H9 (cell line): ENCODE results near the gene LHPP. TPM values are rescaled to one million over a fixed set of nuclear protein-coding genes. Genes with fewer than 3 reads are reported as not detected.
"Not testable (repeated sequence)": the region's sequence is repeated elsewhere in the genome, so short reads cannot be mapped to it uniquely, and the experiment has no call there.

Source experiments
- DNase-seq: peaks from one replicate; pipeline ENCODE4 v3.0.0-alpha.2; 2017
- H2AFZ ChIP-seq: one replicate; pipeline ENCODE4 v1.6.1; 2013; ENCODE audit warnings: mild to moderate bottlenecking, low read length, control low read depth, moderate library complexity
- H2AK5ac ChIP-seq: 2 replicates; pipeline ENCODE4 v1.6.1; 2013; ENCODE audit warnings: low read length, control low read depth, mixed read lengths; ENCODE audit not compliant: insufficient read length
- H2BK120ac ChIP-seq: one replicate; pipeline ENCODE4 v1.6.1; 2013; ENCODE audit warnings: low read depth, mild to moderate bottlenecking, low read length, control low read depth, inconsistent platforms; ENCODE audit not compliant: poor library complexity, severe bottlenecking
- H2BK12ac ChIP-seq: 2 replicates; pipeline ENCODE4 v1.6.1; 2013; ENCODE audit warnings: low read length, control low read depth, mixed read lengths, low read depth; ENCODE audit not compliant: insufficient read length
- H2BK15ac ChIP-seq: 2 replicates; pipeline ENCODE4 v1.6.1; 2013; ENCODE audit warnings: low read depth, low read length, control low read depth
- H2BK20ac ChIP-seq: one replicate; pipeline ENCODE4 v1.6.1; 2013; ENCODE audit warnings: low read depth, mild to moderate bottlenecking, low read length, control low read depth, inconsistent platforms; ENCODE audit not compliant: poor library complexity, severe bottlenecking
- H2BK5ac ChIP-seq: 2 replicates; pipeline ENCODE4 v1.6.1; 2013; ENCODE audit warnings: low read length, control low read depth, mixed read lengths; ENCODE audit not compliant: insufficient read length
- H3K14ac ChIP-seq: 2 replicates; pipeline ENCODE4 v1.6.1; 2013; ENCODE audit warnings: low read length, control low read depth; ENCODE audit not compliant: insufficient read depth
- H3K18ac ChIP-seq: 2 replicates; pipeline ENCODE4 v1.6.1; 2013; ENCODE audit warnings: low read depth, mild to moderate bottlenecking, mixed read lengths, low read length, control low read depth; ENCODE audit not compliant: insufficient read length
- H3K23ac ChIP-seq: 2 replicates; pipeline ENCODE4 v1.6.1; 2013; ENCODE audit warnings: low read length, control low read depth, mixed read lengths, low read depth; ENCODE audit not compliant: insufficient read length
- H3K23me2 ChIP-seq: 2 replicates; pipeline ENCODE4 v1.6.1; 2013; ENCODE audit warnings: low read depth, mild to moderate bottlenecking, mixed read lengths, low read length, control low read depth; ENCODE audit not compliant: insufficient read length, poor library complexity, severe bottlenecking
- H3K27ac ChIP-seq: 2 replicates; pipeline ENCODE4 v1.5.1; 2013; ENCODE audit warnings: low read length, control low read depth, mixed read lengths, low read depth; ENCODE audit not compliant: insufficient read length
- H3K27me3 ChIP-seq: 2 replicates; pipeline ENCODE4 v1.6.1; 2013; ENCODE audit warnings: low read length, control low read depth, inconsistent platforms; ENCODE audit not compliant: insufficient read depth
- H3K4ac ChIP-seq: 2 replicates; pipeline ENCODE4 v1.6.1; 2013; ENCODE audit warnings: low read depth, mild to moderate bottlenecking, control low read depth, inconsistent platforms, low read length, moderate library complexity
- H3K4me1 ChIP-seq: 2 replicates; pipeline ENCODE4 v1.6.1; 2013; ENCODE audit warnings: low read length, control low read depth, inconsistent platforms; ENCODE audit not compliant: insufficient read depth
- H3K4me2 ChIP-seq: 2 replicates; pipeline ENCODE4 v1.6.1; 2013; ENCODE audit warnings: low read length, control low read depth, mixed read lengths; ENCODE audit not compliant: insufficient read length, insufficient read depth
- H3K56ac ChIP-seq: 2 replicates; pipeline ENCODE4 v1.6.1; 2013; ENCODE audit warnings: low read depth, mild to moderate bottlenecking, mixed read lengths, low read length, control low read depth; ENCODE audit not compliant: insufficient read length
- H3K79me1 ChIP-seq: 2 replicates; pipeline ENCODE4 v1.6.1; 2013; ENCODE audit warnings: low read depth, mild to moderate bottlenecking, moderate library complexity, low read length, control low read depth, inconsistent platforms; ENCODE audit not compliant: insufficient read depth, poor library complexity, severe bottlenecking
- H3K79me2 ChIP-seq: 2 replicates; pipeline ENCODE4 v1.6.1; 2013; ENCODE audit warnings: low read length, control low read depth, inconsistent platforms; ENCODE audit not compliant: insufficient read depth
- H3K9ac ChIP-seq: 2 replicates; pipeline ENCODE4 v1.6.1; 2013; ENCODE audit warnings: low read length, control low read depth, mixed read lengths; ENCODE audit not compliant: insufficient read length; ENCODE audit errors: extremely low read depth
- H3K9me3 ChIP-seq: one replicate; pipeline ENCODE4 v1.6.1; 2013; ENCODE audit warnings: low read depth, low read length, inconsistent platforms; ENCODE audit not compliant: control insufficient read depth
- H3T11ph ChIP-seq: one replicate; pipeline ENCODE4 v1.6.1; 2013; ENCODE audit warnings: mild to moderate bottlenecking, low read length, control low read depth, inconsistent platforms
- H4K20me1 ChIP-seq: one replicate; pipeline ENCODE4 v1.6.1; 2013; ENCODE audit not compliant: control insufficient read depth, insufficient read length, insufficient read depth
- H4K5ac ChIP-seq: 2 replicates; pipeline ENCODE4 v1.6.1; 2013; ENCODE audit warnings: low read depth, mild to moderate bottlenecking, mixed read lengths, low read length, control low read depth; ENCODE audit not compliant: insufficient read length
- H4K8ac ChIP-seq: replicated peaks from 2 replicates; pipeline ENCODE4 v1.6.1; 2013; ENCODE audit warnings: low read length, control low read depth, mixed read lengths, low read depth; ENCODE audit not compliant: insufficient read length
- H4K91ac ChIP-seq: 2 replicates; pipeline ENCODE4 v1.6.1; 2013; ENCODE audit warnings: low read depth, mild to moderate bottlenecking, moderate library complexity, mixed read lengths, low read length, control low read depth; ENCODE audit not compliant: insufficient read length
- H3K27ac Mint-ChIP-seq, 3 experiments: 2 replicates in 2 of 3; 3 replicates in 1 of 3; pipeline ENCODE4 v1.8.0; 2020 to 2021; ENCODE audit warnings: mixed read lengths in 3 of 3, mild to moderate bottlenecking in 1 of 3, moderate library complexity in 1 of 3
- H3K27me3 Mint-ChIP-seq: 2 replicates; pipeline ENCODE4 v1.8.0; 2021; ENCODE audit warnings: low read depth, mild to moderate bottlenecking, moderate library complexity, mixed read lengths
- H3K36me3 Mint-ChIP-seq, 3 experiments: 2 replicates in 2 of 3; 3 replicates in 1 of 3; pipeline ENCODE4 v1.8.0; 2020 to 2021; ENCODE audit warnings: low read depth in 3 of 3, mixed read lengths in 3 of 3; ENCODE audit not compliant: insufficient read depth in 1 of 3
- H3K4me1 Mint-ChIP-seq, 2 experiments: 2 replicates each; pipeline ENCODE4 v1.8.0; 2020; ENCODE audit warnings: mixed read lengths in 2 of 2
- H3K4me3 Mint-ChIP-seq, 2 experiments: 2 replicates in 1 of 2; 3 replicates in 1 of 2; pipeline ENCODE4 v1.8.0; 2020 to 2021; ENCODE audit warnings: mild to moderate bottlenecking in 2 of 2, mixed read lengths in 2 of 2, moderate library complexity in 1 of 2
- H3K9me3 Mint-ChIP-seq, 2 experiments: 2 replicates in 1 of 2; 3 replicates in 1 of 2; pipeline ENCODE4 v1.8.0; 2020; ENCODE audit warnings: mild to moderate bottlenecking in 2 of 2, mixed read lengths in 2 of 2, moderate library complexity in 1 of 2
- CTCF ChIP-seq: fragments of 200-600 bp; sonication (generic); conservative IDR thresholded peaks from 3 replicates; pipeline ENCODE4 v1.8.0; 2021; ENCODE audit warnings: antibody characterized with exemption, mild to moderate bottlenecking
- WGBS: extraction: QIAGEN DNeasy Blood & Tissue Kit; methylation state at CpG from one replicate; pipeline ENCODE4 v1.1.7; 2013; ENCODE audit warnings: missing lambda C conversion rate, low lambda C conversion rate, mixed read lengths; ENCODE audit not compliant: insufficient read length; ENCODE audit errors: extremely low coverage; 5-methylcytosine and 5-hydroxymethylcytosine counted together
- total RNA-seq: library from RNA; stranded (reverse); gene quantifications from 2 replicates; pipeline ENCODE4 v1.2.1, GENCODE V29; 2021

Gene LHPP
- total RNA-seq, 1 experiment from 2014 or later = 29.6 TPM

GRCh38 chr10:124587811-124588211 is 126.2 kb downstream of the LHPP start:
- Histone ChIP-seq H3K23ac (no peak overlapping the region), H3K4ac (no peak overlapping the region), H3K23me2 (no peaks in the 10 kb centered on the region), H3K4me2 (no peak overlapping the region), H3K56ac (no peak overlapping the region), H3K9me3 (no peaks in the 10 kb centered on the region), H3K79me1 (no peaks in the 10 kb centered on the region), H3K9ac (no peak overlapping the region), H3T11ph (no peak overlapping the region), H4K5ac (no peak overlapping the region), H2BK20ac (no peak overlapping the region), H3K4me1 (no peaks in the 10 kb centered on the region), H2AK5ac (no peak overlapping the region), H2AFZ (no peak overlapping the region), H2BK12ac (no peak overlapping the region), H3K27me3 (no peaks in the 10 kb centered on the region), H2BK5ac (no peak overlapping the region), H3K18ac (no peak overlapping the region), H4K8ac (no peak overlapping the region), H4K91ac (no peak overlapping the region), H2BK15ac (no peak overlapping the region), H2BK120ac (no peak overlapping the region), H3K27ac (no peak overlapping the region), H4K20me1 (no peaks in the 10 kb centered on the region), H3K79me2 (no peaks in the 10 kb centered on the region), H3K14ac (no peak overlapping the region)
- Mint-ChIP-seq H3K4me3 (no peak overlapping the region), H3K27me3 (no peaks in the 10 kb centered on the region), H3K27ac (peak overlapping the region in 1 of 3 experiments; percentile 86; a peak in 1 of 7 replicates), H3K4me1 (peaks cover 0 to 8% of the 10 kb centered on the region in 2 experiments; a peak in 1 of 4 replicates), H3K9me3 (peaks cover 0 to 6% of the 10 kb centered on the region in 2 experiments; a peak in 1 of 5 replicates), H3K36me3 (no peaks in the 10 kb centered on the region; a peak in 2 of 7 replicates)
- DNase-seq = no peak
- no peak for TF ChIP-seq CTCF
- no CpG with 5 or more reads among the region's 11 CpGs for WGBS

DNA sequence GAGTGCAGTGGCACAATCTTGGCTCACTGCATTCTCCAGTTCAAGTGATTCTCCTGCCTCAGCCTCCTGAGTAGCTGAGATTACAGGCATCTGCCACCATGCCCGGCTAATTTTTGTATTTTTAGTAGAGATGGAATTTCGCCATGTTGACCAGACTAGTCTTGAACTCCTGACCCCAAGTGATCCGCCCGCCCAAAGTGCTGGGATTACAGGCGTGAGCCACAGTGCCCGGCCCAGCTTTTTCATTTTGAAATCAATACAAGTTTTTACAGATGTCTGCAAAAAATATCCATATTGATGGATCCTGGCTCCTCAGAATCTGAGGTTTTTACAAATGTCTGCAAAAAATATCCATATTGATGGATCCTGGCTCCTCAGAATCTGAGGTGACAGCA is 126.7 kb downstream of the LHPP start:
- not testable (repeated sequence) for H3K27me3 Mint-ChIP-seq, DNase-seq, H3K56ac ChIP-seq, H3K79me1 ChIP-seq, H3K4me1 ChIP-seq, H2BK20ac ChIP-seq, H3K27ac ChIP-seq, H3K4me1 Mint-ChIP-seq, H3T11ph ChIP-seq, H3K27me3 ChIP-seq, H4K91ac ChIP-seq, H3K18ac ChIP-seq, H2BK120ac ChIP-seq, H3K9me3 Mint-ChIP-seq, H2AFZ ChIP-seq, H3K9ac ChIP-seq, H4K5ac ChIP-seq, H3K4ac ChIP-seq, H3K4me3 Mint-ChIP-seq, H3K4me2 ChIP-seq, H4K20me1 ChIP-seq, H2BK5ac ChIP-seq, H4K8ac ChIP-seq, H2BK12ac ChIP-seq, H3K9me3 ChIP-seq, H3K23ac ChIP-seq, H3K79me2 ChIP-seq, H2BK15ac ChIP-seq, H2AK5ac ChIP-seq, H3K23me2 ChIP-seq, H3K36me3 Mint-ChIP-seq
- 0 out of 2 replicates have a peak overlapping the region, but pooled peaks have one; percentile 85 for H3K14ac ChIP-seq
- no CpG with 5 or more reads among the region's 6 CpGs for WGBS
- peak overlapping the region in 1 of 3 experiments; percentile 86; a peak in 1 of 7 replicates for H3K27ac Mint-ChIP-seq
